MM.1S (cell line): ENCODE results near the gene BCAR1.
"Not testable (repeated sequence)": the region's sequence is repeated elsewhere in the genome, so short reads cannot be mapped to it uniquely, and the experiment has no call there.

Experiments used
- DNase-seq: peaks from one replicate; pipeline ENCODE4 v3.0.0-alpha.2; 2015
- H2AFZ ChIP-seq: fragments of 300-600 bp; sonication (generic); 2 replicates; pipeline ENCODE4 v1.6.0; 2016; ENCODE audit warnings: antibody characterized with exemption, low read length
- H3F3A ChIP-seq: fragments of 300-600 bp; sonication (generic); 2 replicates; pipeline ENCODE4 v1.6.1; 2016; ENCODE audit warnings: mild to moderate bottlenecking, antibody characterized with exemption, low read length, moderate library complexity, mixed read lengths; ENCODE audit not compliant: insufficient read depth
- H3K27ac ChIP-seq: fragments of 300-600 bp; sonication (generic); 2 replicates; pipeline ENCODE4 v1.5.1; 2016; ENCODE audit warnings: mild to moderate bottlenecking, low read length
- H3K27me3 ChIP-seq: fragments of 300-600 bp; sonication (generic); replicated peaks from 2 replicates; pipeline ENCODE4 v1.6.0; 2016; ENCODE audit warnings: low read length; ENCODE audit not compliant: insufficient read depth
- H3K36me3 ChIP-seq: fragments of 300-600 bp; sonication (generic); replicated peaks from 2 replicates; pipeline ENCODE4 v1.6.1; 2016; ENCODE audit warnings: mild to moderate bottlenecking, low read length, mixed read lengths; ENCODE audit not compliant: insufficient read depth
- H3K4me1 ChIP-seq: fragments of 300-600 bp; sonication (generic); 2 replicates; pipeline ENCODE4 v1.6.1; 2016; ENCODE audit warnings: low read length, mixed read lengths
- H3K4me2 ChIP-seq: fragments of 300-600 bp; sonication (generic); 2 replicates; pipeline ENCODE4 v1.6.0; 2016; ENCODE audit warnings: low read depth, low read length
- H3K4me3 ChIP-seq: fragments of 300-600 bp; sonication (generic); 2 replicates; pipeline ENCODE4 v1.5.1; 2016; ENCODE audit warnings: low read length, mixed read lengths
- H3K79me2 ChIP-seq: fragments of 300-600 bp; sonication (generic); 2 replicates; pipeline ENCODE4 v1.6.1; 2016; ENCODE audit warnings: mixed run types, low read length, mixed read lengths
- H3K9ac ChIP-seq: fragments of 300-600 bp; sonication (generic); 2 replicates; pipeline ENCODE4 v1.6.1; 2016; ENCODE audit warnings: low read length, mixed read lengths
- H3K9me2 ChIP-seq: fragments of 300-600 bp; sonication (generic); replicated peaks from 2 replicates; pipeline ENCODE4 v1.6.1; 2016; ENCODE audit warnings: mild to moderate bottlenecking, low read length, mixed read lengths; ENCODE audit not compliant: insufficient read depth
- H3K9me3 ChIP-seq: fragments of 300-600 bp; sonication (generic); replicated peaks from 2 replicates; pipeline ENCODE4 v1.6.1; 2016; ENCODE audit warnings: mild to moderate bottlenecking, low read length, mixed read lengths; ENCODE audit not compliant: insufficient read depth
- H4K20me1 ChIP-seq: fragments of 300-600 bp; sonication (generic); 2 replicates; pipeline ENCODE4 v1.6.1; 2016; ENCODE audit warnings: mild to moderate bottlenecking, low read length, moderate library complexity, mixed read lengths; ENCODE audit not compliant: insufficient read depth
- CTCF ChIP-seq: fragments of 300-600 bp; sonication (generic); IDR thresholded peaks from 2 replicates; pipeline ENCODE4 v1.5.1; 2016; ENCODE audit warnings: antibody characterized with exemption, low read length, mixed read lengths
- EZH2 ChIP-seq: fragments of 300-600 bp; sonication (generic); optimal IDR thresholded peaks from 2 replicates; pipeline ENCODE3; 2017; ENCODE audit warnings: low read depth, mild to moderate bottlenecking, antibody characterized with exemption, low read length, mixed read lengths
- EZH2phosphoT487 ChIP-seq: fragments of 300-600 bp; sonication (generic); IDR thresholded peaks from 2 replicates; pipeline ENCODE4 v1.6.1; 2018; ENCODE audit warnings: antibody characterized with exemption, low read length

BCAR1 gene

GRCh38 chr16:75225092-75225491 lies 26.3 kb downstream of the BCAR1 start:
- no peaks in the 10 kb centered on the region for H3F3A ChIP-seq
- H3K9me2 ChIP-seq = no peaks in the 10 kb centered on the region
- H3K4me3 ChIP-seq = no peak overlapping the region
- H3K79me2 ChIP-seq = no peaks in the 10 kb centered on the region
- H3K9ac ChIP-seq = no peak overlapping the region
- TF ChIP-seq CTCF (no peak), EZH2 (no peak), EZH2phosphoT487 (no peak)
- H3K9me3 ChIP-seq = no peaks in the 10 kb centered on the region
- H3K27ac ChIP-seq = no peak overlapping the region
- H3K36me3 ChIP-seq = no peaks in the 10 kb centered on the region
- no peaks in the 10 kb centered on the region; the same call in 1 of the 2 replicates for H3K27me3 ChIP-seq
- no peak overlapping the region for H3K4me2 ChIP-seq
- H4K20me1 ChIP-seq = no peaks in the 10 kb centered on the region
- no peak for DNase-seq
- H2AFZ ChIP-seq = no peak overlapping the region
- H3K4me1 ChIP-seq = no peaks in the 10 kb centered on the region

GRCh38 chr16:75224306-75225082 lies 26.9 kb downstream of the BCAR1 start:
- DNase-seq = no peak

GRCh38 chr16:75223129-75223528 lies 28.3 kb downstream of the BCAR1 start:
- H3K4me2 ChIP-seq, H3K9ac ChIP-seq, DNase-seq, H3K27ac ChIP-seq, H3K36me3 ChIP-seq, H3K4me1 ChIP-seq, H3K9me2 ChIP-seq, H3K4me3 ChIP-seq, H3K79me2 ChIP-seq, H3K9me3 ChIP-seq, H2AFZ ChIP-seq, H3K27me3 ChIP-seq, H3F3A ChIP-seq, H4K20me1 ChIP-seq: not testable (repeated sequence)

More at GRCh38 chr16:75224306-75225082, 26.9 kb downstream of the BCAR1 start:
- Histone ChIP-seq H3K27me3 (no peaks in the 10 kb centered on the region; the same call in 1 of the 2 replicates), H3K9ac (no peak overlapping the region), H4K20me1 (no peaks in the 10 kb centered on the region), H3K9me2 (no peaks in the 10 kb centered on the region), H3F3A (no peaks in the 10 kb centered on the region), H3K4me2 (no peak overlapping the region), H3K4me3 (no peak overlapping the region), H3K36me3 (no peaks in the 10 kb centered on the region), H3K4me1 (no peaks in the 10 kb centered on the region), H3K27ac (no peak overlapping the region), H3K79me2 (no peaks in the 10 kb centered on the region), H3K9me3 (no peaks in the 10 kb centered on the region), H2AFZ (no peak overlapping the region)
- TF ChIP-seq EZH2phosphoT487 = no peak
- TF ChIP-seq EZH2 = no peak
- no peak for TF ChIP-seq CTCF

DNA sequence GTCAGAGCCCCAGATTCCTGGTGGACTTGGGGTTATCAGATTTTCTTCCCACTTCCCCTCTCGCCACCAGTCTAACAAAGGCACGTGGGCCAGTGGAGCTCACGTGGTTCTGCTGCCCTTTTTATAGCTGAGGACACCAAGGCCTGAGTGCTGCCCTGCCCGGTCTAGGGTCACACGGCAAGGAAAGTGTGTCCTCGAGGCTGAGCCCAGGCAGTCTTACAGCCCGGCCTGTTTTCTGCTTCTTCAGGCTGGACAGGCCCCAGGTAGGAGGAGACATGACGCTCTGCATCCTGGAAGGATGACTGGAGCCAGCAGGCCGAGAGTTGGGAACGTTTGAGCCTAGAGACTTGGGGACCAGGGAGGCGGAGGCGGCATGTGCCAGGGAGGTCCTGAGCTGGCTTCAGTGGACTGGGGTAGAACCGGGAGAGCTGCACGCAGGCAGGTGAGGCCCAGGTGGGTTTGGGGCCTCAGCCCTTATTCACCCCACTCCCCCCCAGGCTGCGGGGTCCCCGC lies 29.1 kb downstream of the BCAR1 start:
- Histone ChIP-seq H4K20me1 (no peaks in the 10 kb centered on the region), H3K4me1 (no peaks in the 10 kb centered on the region), H3K9me3 (no peaks in the 10 kb centered on the region), H3K4me2 (no peak overlapping the region), H3K79me2 (no peaks in the 10 kb centered on the region), H3F3A (no peaks in the 10 kb centered on the region), H3K9ac (no peak overlapping the region), H3K27ac (no peak overlapping the region), H3K27me3 (no peaks in the 10 kb centered on the region; the same call in 1 of the 2 replicates), H3K9me2 (no peaks in the 10 kb centered on the region), H3K36me3 (no peaks in the 10 kb centered on the region), H2AFZ (no peak overlapping the region), H3K4me3 (no peak overlapping the region)
- TF ChIP-seq EZH2 (no peak), EZH2phosphoT487 (no peak), CTCF (no peak)
- DNase-seq = no peak
